HepG2 (cell line): Measurements from ENCODE around the gene GCHFR. TPM values are rescaled to one million over a fixed set of nuclear protein-coding genes. Genes with fewer than 3 reads are reported as not detected.

Source experiments
- ATF4 ChIP-seq, 2 experiments: fragments of 450-650 bp in 1 of 2; sonication (generic) in 1 of 2; formaldehyde crosslinking; IDR thresholded peaks; 2 replicates each; pipeline versions ENCODE4 v1.5.0 to v1.8.0; 2020 to 2022; ENCODE audit warnings: mild to moderate bottlenecking in 1 of 2, missing genetic modification reagents in 1 of 2
- ATF7 ChIP-seq, 2 experiments: fragments of 450-650 bp in 1 of 2; sonication (generic) in 1 of 2; formaldehyde crosslinking in 1 of 2; IDR thresholded peaks; 2 replicates each; pipeline versions ENCODE4 v1.4.0 to v1.6.1; 2016 to 2020; ENCODE audit warnings: antibody characterized with exemption in 1 of 2, mild to moderate bottlenecking in 1 of 2, missing genetic modification reagents in 1 of 2
- BRD4 ChIP-seq: sonication (generic); formaldehyde crosslinking; IDR thresholded peaks from 2 replicates; pipeline ENCODE4 v1.4.0; 2020; ENCODE audit warnings: missing genetic modification reagents
- DZIP1 ChIP-seq: sonication (generic); formaldehyde crosslinking; IDR thresholded peaks from 2 replicates; pipeline ENCODE4 v1.5.0; 2020; ENCODE audit warnings: mild to moderate bottlenecking, missing genetic modification reagents
- FOXK2 ChIP-seq: fragments of 450-650 bp; IDR thresholded peaks from 2 replicates; pipeline ENCODE4 v1.6.1; 2016
- GABPB1 ChIP-seq: IDR thresholded peaks from 2 replicates; pipeline ENCODE4 v1.6.1; 2016; ENCODE audit warnings: mild to moderate bottlenecking, missing genetic modification reagents, moderate library complexity, missing compliant biosample characterization
- GPN1 ChIP-seq: sonication (generic); formaldehyde crosslinking; IDR thresholded peaks from 2 replicates; pipeline ENCODE4 v1.5.1; 2020; ENCODE audit warnings: missing genetic modification reagents, borderline replicate concordance
- ISL2 ChIP-seq: sonication (generic); formaldehyde crosslinking; IDR thresholded peaks from 2 replicates; pipeline ENCODE4 v1.5.0; 2020; ENCODE audit warnings: missing genetic modification reagents
- KMT2B ChIP-seq: IDR thresholded peaks from 2 replicates; pipeline ENCODE4 v1.6.1; 2016; ENCODE audit warnings: missing genetic modification reagents, missing compliant biosample characterization
- NFYB ChIP-seq: sonication (generic); formaldehyde crosslinking; IDR thresholded peaks from 2 replicates; pipeline ENCODE4 v1.4.0; 2020; ENCODE audit warnings: missing genetic modification reagents
- NONO ChIP-seq, 2 experiments: fragments of 450-650 bp in 1 of 2; sonication (generic) in 1 of 2; formaldehyde crosslinking in 1 of 2; IDR thresholded peaks in 1 of 2; conservative IDR thresholded peaks in 1 of 2; 2 replicates each; pipeline versions ENCODE4 v1.6.1 to v1.8.0; 2017 to 2022; ENCODE audit warnings: mild to moderate bottlenecking in 1 of 2, missing genetic modification reagents in 1 of 2, moderate library complexity in 1 of 2
- PAX8 ChIP-seq: sonication (generic); formaldehyde crosslinking; IDR thresholded peaks from 2 replicates; pipeline ENCODE4 v1.8.0; 2022; ENCODE audit warnings: mild to moderate bottlenecking, missing genetic modification reagents, borderline replicate concordance
- PRDM15 ChIP-seq: sonication (generic); formaldehyde crosslinking; IDR thresholded peaks from 2 replicates; pipeline ENCODE4 v1.4.0; 2020; ENCODE audit warnings: missing genetic modification reagents
- REL ChIP-seq: sonication (generic); formaldehyde crosslinking; conservative IDR thresholded peaks from 2 replicates; pipeline ENCODE4 v1.8.0; 2022; ENCODE audit warnings: mild to moderate bottlenecking, missing genetic modification reagents, moderate library complexity
- SIX1 ChIP-seq: sonication (generic); formaldehyde crosslinking; IDR thresholded peaks from 2 replicates; pipeline ENCODE4 v1.4.0; 2020; ENCODE audit warnings: missing genetic modification reagents, borderline replicate concordance
- SMARCE1 ChIP-seq: fragments of 450-650 bp; IDR thresholded peaks from 2 replicates; pipeline ENCODE4 v1.6.1; 2017; ENCODE audit warnings: borderline replicate concordance
- SUZ12 ChIP-seq: fragments of 150-350 bp; IDR thresholded peaks from 2 replicates; pipeline ENCODE4 v1.6.1; 2014; ENCODE audit warnings: low read depth, low read length
- ZBTB38 ChIP-seq: sonication (generic); formaldehyde crosslinking; IDR thresholded peaks from 2 replicates; pipeline ENCODE4 v1.5.1; 2020; ENCODE audit warnings: mild to moderate bottlenecking, missing genetic modification reagents
- ZNF20 ChIP-seq: sonication (generic); formaldehyde crosslinking; IDR thresholded peaks from 2 replicates; pipeline ENCODE4 v1.4.0; 2020; ENCODE audit warnings: mild to moderate bottlenecking, moderate library complexity, missing genetic modification reagents
- ZNF296 ChIP-seq: sonication (generic); formaldehyde crosslinking; conservative IDR thresholded peaks from 2 replicates; pipeline ENCODE4 v1.5.0; 2020; ENCODE audit warnings: mild to moderate bottlenecking, missing genetic modification reagents
- ZNF337 ChIP-seq: sonication (generic); formaldehyde crosslinking; IDR thresholded peaks from 2 replicates; pipeline ENCODE4 v1.5.1; 2020; ENCODE audit warnings: missing genetic modification reagents, low read depth, mild to moderate bottlenecking, borderline replicate concordance
- ZNF431 ChIP-seq: sonication (generic); formaldehyde crosslinking; IDR thresholded peaks from 2 replicates; pipeline ENCODE4 v1.9.0; 2022; ENCODE audit warnings: missing genetic modification reagents, low read depth, mild to moderate bottlenecking, borderline replicate concordance
- polyA plus RNA-seq, 8 experiments: library from polyadenylated mRNA; depleted of rRNA in 3 of 8; stranded (reverse) in 7 of 8; unstranded in 1 of 8; fragments of >200 nt; fragmentation: Illumina TruSeq in 4 of 8; extraction: Trizol in 4 of 8; gene quantifications; 2 replicates each; pipeline versions ENCODE4 v1.2.1 to v1.2.3, GENCODE V29; 2011 to 2016; ENCODE audit warnings: low read depth in 4 of 8, missing spikeins in 1 of 8, mixed read lengths in 1 of 8; ENCODE audit not compliant: insufficient read depth in 1 of 8
- total RNA-seq, 5 experiments: library from RNA; depleted of rRNA; stranded (reverse); fragments of >200 nt; fragmentation: Illumina TruSeq; extraction: Trizol; gene quantifications; 2 replicates each; pipeline ENCODE4 v1.2.3, GENCODE V29; 2016; ENCODE audit warnings: low read depth in 1 of 5

Gene GCHFR
- total and polyA plus RNA-seq, 2 of the 13 experiments (the other 11 are each of a cell fraction or from before 2014, with no cell fraction given) = 51.5 to 92.4 TPM

- TF ChIP-seq FOXK2 (0 out of 2 replicates have a peak, but pooled peaks have one; percentile 8), ZNF337 (CRISPR knock-in tag) (peak; percentile 69; the same call in 1 of the 2 replicates), SIX1 (CRISPR knock-in tag) (no peak), GABPB1 (CRISPR knock-in tag) (no peak; the same call in 1 of the 2 replicates), ATF4 (CRISPR knock-in tag; IDR thresholded peaks at IDR 0.05) (no peak; a peak in 1 of 4 replicates), BRD4 (CRISPR knock-in tag) (0 out of 2 replicates have a peak, but pooled peaks have one; percentile 18), ISL2 (CRISPR knock-in tag) (no peak; the same call in 1 of the 2 replicates), SMARCE1 (no peak), DZIP1 (CRISPR knock-in tag) (peak; percentile 25; the same call in 1 of the 2 replicates), PAX8 (no peak), KMT2B (CRISPR knock-in tag) (peak; percentile 37; the same call in 1 of the 2 replicates), SUZ12 (no peak), ZNF20 (CRISPR knock-in tag) (no peak), ZNF296 (CRISPR knock-in tag) (no peak), REL (no peak), GPN1 (CRISPR knock-in tag) (no peak), ZNF431 (CRISPR knock-in tag) (peak; percentile 54; the same call in 1 of the 2 replicates), ZBTB38 (CRISPR knock-in tag) (no peak), NONO (IDR thresholded peaks at IDR 0.05) (no peak), NONO (CRISPR knock-in tag; conservative IDR thresholded peaks at IDR 0.05) (no peak), ATF7 (IDR thresholded peaks at IDR 0.05) (no peak), ATF7 (CRISPR knock-in tag; IDR thresholded peaks at IDR 0.05) (no peak), PRDM15 (no peak), NFYB (CRISPR knock-in tag) (peak; percentile 75)
Measured at GRCh38 chr15:40762919-40763800, 708 bp upstream of the GCHFR start (continued).
